Inferior parietal cortex (tissue), 1 donor: ENCODE data around the gene TLE3.
A peak's percentile ranks its signal among the peaks of the same experiment; 100 is the strongest.
"Not testable (repeated sequence)": the region's sequence is repeated elsewhere in the genome, so short reads cannot be mapped to it uniquely, and the experiment has no call there.

Experiments
- DNase-seq: peaks from one replicate; pipeline ENCODE4 v3.0.0-alpha.2; 2016; ENCODE audit errors: extremely low spot score

TLE3 gene

GRCh38 chr15:70126362-70126761 lies 28.6 kb upstream of the TLE3 start:
- DNase-seq = no peak

GRCh38 chr15:70125605-70126004 lies 27.9 kb upstream of the TLE3 start:
- no peak for DNase-seq

GRCh38 chr15:70121624-70122302 lies 24.0 kb upstream of the TLE3 start:
- DNase-seq = no peak

GRCh38 chr15:70120958-70121623 lies 23.4 kb upstream of the TLE3 start:
- DNase-seq = no peak

- DNase-seq = no peak
These were observed 22.3 kb upstream of the TLE3 start for GRCh38 chr15:70119911-70120508.

GRCh38 chr15:70118599-70118998 lies 20.9 kb upstream of the TLE3 start:
- DNase-seq = no peak

- no peak for DNase-seq
These were observed 18.6 kb upstream of the TLE3 start for GRCh38 chr15:70116317-70116716.

- no peak for DNase-seq
These were observed 16.5 kb upstream of the TLE3 start for GRCh38 chr15:70114221-70114620.

- no peak for DNase-seq
These were observed 15.6 kb upstream of the TLE3 start for GRCh38 chr15:70113304-70113700.

- not testable (repeated sequence) for DNase-seq
These were observed 15.0 kb upstream of the TLE3 start for GRCh38 chr15:70112572-70113303.

GRCh38 chr15:70112074-70112395 lies 14.3 kb upstream of the TLE3 start:
- DNase-seq = no peak

GRCh38 chr15:70111203-70112073 lies 13.7 kb upstream of the TLE3 start:
- peak; percentile 82 for DNase-seq

GRCh38 chr15:70109978-70110377 lies 12.3 kb upstream of the TLE3 start:
- no peak for DNase-seq

- DNase-seq = no peak
These were observed 11.8 kb upstream of the TLE3 start for GRCh38 chr15:70109531-70109930.

GRCh38 chr15:70103880-70104626 lies 6.3 kb upstream of the TLE3 start:
- DNase-seq = no peak

GRCh38 chr15:70102827-70103226 lies 5.1 kb upstream of the TLE3 start:
- DNase-seq = no peak

- DNase-seq = no peak
These were observed 3.9 kb upstream of the TLE3 start for GRCh38 chr15:70101459-70102113.

GRCh38 chr15:70100474-70101341 lies 3.0 kb upstream of the TLE3 start:
- no peak for DNase-seq

- DNase-seq = no peak
These were observed 2.3 kb upstream of the TLE3 start for GRCh38 chr15:70099967-70100473.
